ENCODE results near the gene FBXW4.

Gene FBXW4

GRCh38 chr10:101669181-101669580 is 25.8 kb downstream of the FBXW4 start:
- no peaks in the 10 kb centered on the region for H3K9me2 ChIP-seq (replicated peaks; ENCODE audit: low read depth, low read length)
- H2AFZ ChIP-seq (ENCODE audit: low read length) = no peak overlapping the region
- H3K27me3 ChIP-seq (ENCODE audit: insufficient read depth, low read length, poor library complexity, severe bottlenecking) = no peaks in the 10 kb centered on the region
- H3K9me3 ChIP-seq (ENCODE audit: insufficient read depth, low read depth, low read length) = no peaks in the 10 kb centered on the region
- no peak overlapping the region for H3K9ac ChIP-seq (ENCODE audit: low read depth, low read length, poor library complexity, severe bottlenecking)
- H3F3A ChIP-seq (ENCODE audit: low read depth) = no peaks in the 10 kb centered on the region
- H3K4me1 ChIP-seq (ENCODE audit: insufficient read depth, low read length, poor library complexity, severe bottlenecking) = peaks cover 9% of the 10 kb centered on the region
- no peak for TF ChIP-seq EZH2phosphoT487 (IDR thresholded peaks at IDR 0.05; ENCODE audit: borderline replicate concordance)
- TF ChIP-seq, protein P1, sequence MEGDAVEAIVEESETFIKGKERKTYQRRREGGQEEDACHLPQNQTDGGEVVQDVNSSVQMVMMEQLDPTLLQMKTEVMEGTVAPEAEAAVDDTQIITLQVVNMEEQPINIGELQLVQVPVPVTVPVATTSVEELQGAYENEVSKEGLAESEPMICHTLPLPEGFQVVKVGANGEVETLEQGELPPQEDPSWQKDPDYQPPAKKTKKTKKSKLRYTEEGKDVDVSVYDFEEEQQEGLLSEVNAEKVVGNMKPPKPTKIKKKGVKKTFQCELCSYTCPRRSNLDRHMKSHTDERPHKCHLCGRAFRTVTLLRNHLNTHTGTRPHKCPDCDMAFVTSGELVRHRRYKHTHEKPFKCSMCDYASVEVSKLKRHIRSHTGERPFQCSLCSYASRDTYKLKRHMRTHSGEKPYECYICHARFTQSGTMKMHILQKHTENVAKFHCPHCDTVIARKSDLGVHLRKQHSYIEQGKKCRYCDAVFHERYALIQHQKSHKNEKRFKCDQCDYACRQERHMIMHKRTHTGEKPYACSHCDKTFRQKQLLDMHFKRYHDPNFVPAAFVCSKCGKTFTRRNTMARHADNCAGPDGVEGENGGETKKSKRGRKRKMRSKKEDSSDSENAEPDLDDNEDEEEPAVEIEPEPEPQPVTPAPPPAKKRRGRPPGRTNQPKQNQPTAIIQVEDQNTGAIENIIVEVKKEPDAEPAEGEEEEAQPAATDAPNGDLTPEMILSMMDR (conservative IDR thresholded peaks at IDR 0.05; ENCODE audit: low read length) = no peak
- no peaks in the 10 kb centered on the region for H4K20me1 ChIP-seq (ENCODE audit: insufficient read depth, low read length, poor library complexity, severe bottlenecking)
- H3K36me3 ChIP-seq (ENCODE audit: insufficient read depth, low read length) = peaks cover 76% of the 10 kb centered on the region
- no peak overlapping the region for H3K4me3 ChIP-seq (ENCODE audit: low read length, poor library complexity, severe bottlenecking)
- no peak overlapping the region for H3K4me2 ChIP-seq (ENCODE audit: low read depth, low read length, poor library complexity, severe bottlenecking)
- H3K79me2 ChIP-seq (ENCODE audit: insufficient read depth, low read length) = no peaks in the 10 kb centered on the region

DNA sequence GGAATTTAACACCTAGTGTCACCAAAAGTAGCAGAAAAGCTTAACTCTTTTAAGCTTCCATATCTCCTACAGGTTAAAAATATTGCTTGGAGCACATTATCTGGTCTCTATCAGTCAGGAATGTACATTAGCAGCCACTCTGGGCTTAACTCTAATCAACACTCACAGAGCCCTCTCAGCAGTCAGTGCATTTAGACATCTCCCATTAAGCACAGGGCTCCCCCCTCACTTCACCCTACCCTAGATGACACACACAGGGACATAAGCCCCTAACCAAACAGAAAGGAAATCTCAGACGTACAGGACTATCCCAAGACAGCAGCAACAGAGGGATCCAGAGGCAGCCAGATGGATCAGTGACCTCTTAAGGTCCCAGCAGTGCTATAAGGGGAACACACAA is 26.4 kb downstream of the FBXW4 start:
- TF ChIP-seq, protein P1 (conservative IDR thresholded peaks at IDR 0.05; ENCODE audit: low read length) = no peak
- no peak for TF ChIP-seq EZH2phosphoT487 (IDR thresholded peaks at IDR 0.05; ENCODE audit: borderline replicate concordance)
- Histone ChIP-seq H3F3A (ENCODE audit: low read depth) (no peaks in the 10 kb centered on the region), H3K4me1 (ENCODE audit: insufficient read depth, low read length, poor library complexity, severe bottlenecking) (peaks cover 9% of the 10 kb centered on the region), H3K4me2 (ENCODE audit: low read depth, low read length, poor library complexity, severe bottlenecking) (no peak overlapping the region), H3K27me3 (ENCODE audit: insufficient read depth, low read length, poor library complexity, severe bottlenecking) (no peaks in the 10 kb centered on the region), H3K9me3 (ENCODE audit: insufficient read depth, low read depth, low read length) (no peaks in the 10 kb centered on the region), H3K79me2 (ENCODE audit: insufficient read depth, low read length) (no peaks in the 10 kb centered on the region), H4K20me1 (ENCODE audit: insufficient read depth, low read length, poor library complexity, severe bottlenecking) (no peaks in the 10 kb centered on the region), H3K9ac (ENCODE audit: low read depth, low read length, poor library complexity, severe bottlenecking) (no peak overlapping the region), H3K36me3 (ENCODE audit: insufficient read depth, low read length) (peaks cover 81% of the 10 kb centered on the region), H2AFZ (ENCODE audit: low read length) (no peak overlapping the region), H3K4me3 (ENCODE audit: low read length, poor library complexity, severe bottlenecking) (no peak overlapping the region), H3K9me2 (replicated peaks; ENCODE audit: low read depth, low read length) (no peaks in the 10 kb centered on the region)

DNA sequence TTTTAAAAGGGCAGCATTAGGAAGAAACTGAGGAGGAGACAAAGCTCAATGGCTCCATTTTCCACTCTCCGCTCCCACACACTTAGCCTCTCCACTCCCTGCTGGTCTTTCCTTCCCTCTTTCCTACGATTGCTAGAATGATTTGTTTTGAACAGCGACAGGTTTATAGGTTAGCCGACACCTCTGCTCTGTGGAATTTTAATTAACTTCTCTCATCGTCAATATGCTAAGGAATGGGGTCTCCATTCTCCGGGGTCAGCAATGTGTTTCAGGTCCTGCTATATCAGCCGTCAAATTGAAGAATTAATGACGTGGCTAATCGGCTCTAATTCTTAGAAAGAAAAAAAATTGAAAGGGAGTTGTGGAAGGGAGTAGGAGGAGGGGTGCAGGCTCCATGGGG is 28.9 kb downstream of the FBXW4 start:
- Histone ChIP-seq H2AFZ (ENCODE audit: low read length) (no peak overlapping the region), H3K9me2 (replicated peaks; ENCODE audit: low read depth, low read length) (no peaks in the 10 kb centered on the region), H3K9me3 (ENCODE audit: insufficient read depth, low read depth, low read length) (no peaks in the 10 kb centered on the region), H3K9ac (ENCODE audit: low read depth, low read length, poor library complexity, severe bottlenecking) (no peak overlapping the region), H3K27me3 (ENCODE audit: insufficient read depth, low read length, poor library complexity, severe bottlenecking) (no peaks in the 10 kb centered on the region), H3K4me3 (ENCODE audit: low read length, poor library complexity, severe bottlenecking) (no peak overlapping the region), H3K79me2 (ENCODE audit: insufficient read depth, low read length) (no peaks in the 10 kb centered on the region), H3K4me2 (ENCODE audit: low read depth, low read length, poor library complexity, severe bottlenecking) (no peak overlapping the region), H3F3A (ENCODE audit: low read depth) (no peaks in the 10 kb centered on the region), H4K20me1 (ENCODE audit: insufficient read depth, low read length, poor library complexity, severe bottlenecking) (no peaks in the 10 kb centered on the region), H3K4me1 (ENCODE audit: insufficient read depth, low read length, poor library complexity, severe bottlenecking) (no peaks in the 10 kb centered on the region), H3K36me3 (ENCODE audit: insufficient read depth, low read length) (peaks cover 75% of the 10 kb centered on the region)
- TF ChIP-seq EZH2phosphoT487 (IDR thresholded peaks at IDR 0.05; ENCODE audit: borderline replicate concordance) = no peak
- TF ChIP-seq, protein P1 (conservative IDR thresholded peaks at IDR 0.05; ENCODE audit: low read length) = no peak

All from Loucy (cell line).